KG1 (cell line): ENCODE data around the gene JAZF1.

Experiments
- DNase-seq: peaks from one replicate; lab custom pipeline; 2025; lab: John Stamatoyannopoulos, UW

JAZF1 gene

DNA sequence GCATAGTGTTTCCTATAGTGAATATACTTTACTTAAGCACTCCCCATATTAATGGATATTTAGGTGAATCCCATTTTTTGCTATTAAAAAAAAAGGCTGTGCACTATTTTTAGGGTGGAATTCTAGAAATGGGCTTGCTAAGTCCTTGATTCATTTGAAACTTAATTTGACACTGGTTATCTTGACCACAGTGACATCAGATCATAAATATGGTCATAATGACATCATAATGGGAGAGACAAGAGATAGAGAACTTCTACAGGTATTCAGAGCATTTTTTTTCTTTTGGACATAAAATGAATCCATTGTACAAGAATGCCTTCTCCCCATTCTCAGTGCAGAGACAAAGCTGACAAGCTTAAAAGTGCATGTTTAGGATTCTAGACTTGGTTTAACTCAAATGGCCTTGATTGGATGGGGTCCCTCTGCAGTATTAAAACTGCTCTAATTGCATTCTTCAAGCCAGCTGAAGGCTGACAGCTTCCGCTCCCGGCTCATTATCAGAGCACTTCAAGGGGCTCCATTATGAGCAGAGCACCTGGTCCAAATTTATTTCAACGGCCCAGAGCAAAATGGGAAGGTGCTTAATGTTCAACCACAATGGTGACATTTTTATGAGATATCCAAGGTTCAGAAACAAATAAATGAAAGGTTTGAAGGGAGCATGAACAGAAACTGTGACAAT, 104.8 kb downstream of the JAZF1 start:
- DNase-seq = no peak

DNA sequence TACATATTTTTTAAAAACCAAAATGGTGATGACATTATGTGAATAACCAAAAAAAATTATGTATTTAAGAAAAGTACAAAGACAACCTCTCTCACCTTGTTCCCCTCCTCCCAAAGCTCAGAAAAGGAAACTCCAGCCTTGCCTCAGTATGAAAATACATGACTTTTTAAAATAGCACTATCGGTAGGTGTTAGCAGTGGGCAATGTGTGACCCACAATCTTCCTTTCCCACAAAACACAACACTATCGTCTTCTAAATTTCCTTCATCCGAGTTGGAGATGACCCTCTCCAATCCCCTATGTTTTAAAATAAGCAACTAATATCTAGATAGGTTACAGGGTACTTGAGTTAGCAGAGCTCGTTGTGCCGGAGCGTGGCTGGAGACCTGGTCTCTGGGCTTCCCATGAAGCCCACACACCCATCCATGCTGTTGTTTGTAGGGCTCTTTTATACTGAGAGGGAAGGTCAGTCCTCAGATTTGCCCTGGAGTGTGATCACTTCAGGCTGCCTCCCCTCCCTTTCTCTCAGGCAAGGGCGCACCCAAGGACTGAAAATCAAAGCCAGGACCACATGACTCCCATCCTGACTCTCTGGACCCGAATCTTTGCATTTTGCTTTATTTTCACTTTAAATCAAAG, 107.6 kb downstream of the JAZF1 start:
- no peak for DNase-seq

DNA sequence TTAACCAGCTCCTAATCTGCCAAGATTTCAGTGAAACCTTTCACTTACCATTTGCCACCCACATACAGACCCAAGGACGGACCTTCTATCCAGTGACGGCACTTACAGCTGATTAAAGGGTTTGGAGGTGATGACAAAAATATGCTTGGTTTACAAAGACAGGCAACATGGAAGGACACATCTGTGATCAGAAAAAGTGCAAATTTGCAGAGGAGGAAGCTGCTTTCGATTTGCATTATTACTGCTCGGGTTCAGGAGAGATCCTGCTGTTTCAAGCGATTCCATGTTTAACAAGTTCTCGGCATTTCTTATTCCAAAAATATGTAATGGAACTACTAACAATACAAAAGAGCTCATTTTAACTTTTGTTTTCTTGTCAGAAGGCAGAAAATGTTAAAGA, 109.0 kb downstream of the JAZF1 start:
- no peak for DNase-seq

DNA sequence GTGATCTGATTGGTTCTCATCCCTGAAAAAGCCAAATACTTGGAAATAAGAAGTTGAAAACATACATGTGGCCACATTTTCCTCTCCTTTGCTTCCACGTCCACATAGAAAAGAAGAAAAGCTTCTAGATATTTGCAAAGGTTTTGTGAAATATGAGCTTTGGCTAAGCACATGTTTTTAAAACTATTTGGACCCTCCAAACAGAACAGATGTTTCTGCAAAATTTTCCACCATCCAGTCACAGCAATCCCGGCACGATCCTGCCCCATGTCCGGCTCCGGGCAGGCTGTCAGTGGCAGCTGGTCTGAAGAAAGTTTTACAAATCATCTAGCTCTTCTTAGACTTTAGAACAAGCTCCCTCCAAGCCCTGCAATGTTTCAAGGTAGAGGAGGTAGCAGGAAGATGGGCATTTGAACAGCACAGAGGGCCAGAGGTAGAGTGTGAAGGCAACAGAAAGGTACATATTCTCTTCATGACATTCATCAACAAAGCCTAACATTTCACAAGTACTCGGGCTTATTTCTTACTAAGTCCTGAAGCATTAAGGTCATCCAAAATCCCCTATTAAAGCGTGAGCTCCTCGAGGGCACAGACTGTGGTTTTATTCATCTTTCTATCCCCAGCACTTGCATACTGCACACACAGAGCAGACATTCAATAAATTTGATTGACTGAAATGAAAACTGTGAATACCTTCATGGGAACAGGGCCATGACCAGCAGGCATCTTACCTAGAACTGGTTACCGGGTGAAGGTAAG, 110.1 kb downstream of the JAZF1 start:
- no peak for DNase-seq

DNA sequence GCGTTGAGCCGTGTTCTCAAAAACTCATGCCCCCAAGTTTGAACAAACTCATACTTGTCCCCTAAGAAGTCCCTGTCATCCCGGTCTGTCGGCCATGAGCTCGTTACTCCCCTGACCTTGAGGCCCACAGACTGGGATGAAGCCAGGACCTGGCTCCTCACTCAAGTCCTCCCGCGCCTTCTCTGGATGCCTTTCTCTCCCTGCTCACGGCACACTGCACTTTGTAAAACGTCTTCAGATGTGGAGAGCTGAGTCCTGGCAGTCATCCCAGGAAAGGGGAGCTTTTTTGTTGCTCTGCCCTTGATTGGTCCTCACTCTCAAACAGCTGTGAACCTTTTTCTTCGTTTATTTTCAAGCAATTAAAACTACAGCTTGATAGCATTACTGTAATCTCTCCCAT, 110.8 kb downstream of the JAZF1 start:
- DNase-seq = no peak

DNA sequence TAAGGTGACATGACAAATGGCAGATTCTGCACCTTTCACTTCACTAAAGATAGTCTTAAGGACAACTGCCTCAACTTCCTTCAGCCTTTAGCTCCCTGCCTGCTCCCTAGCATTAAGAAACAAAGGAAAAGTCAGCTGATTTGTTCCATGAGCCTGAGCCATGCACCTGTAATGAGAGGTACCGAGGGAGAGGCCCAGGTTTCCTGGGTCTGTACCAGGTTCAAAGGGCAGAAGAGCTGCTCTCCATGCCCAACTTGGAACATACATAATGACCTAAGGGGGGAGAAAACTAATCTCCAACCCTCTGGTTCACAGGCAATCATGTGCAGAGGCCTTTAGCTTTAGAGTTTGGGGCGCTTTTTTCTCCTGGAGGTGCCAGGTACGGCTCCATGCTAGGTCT, 111.2 kb downstream of the JAZF1 start:
- no peak for DNase-seq

DNA sequence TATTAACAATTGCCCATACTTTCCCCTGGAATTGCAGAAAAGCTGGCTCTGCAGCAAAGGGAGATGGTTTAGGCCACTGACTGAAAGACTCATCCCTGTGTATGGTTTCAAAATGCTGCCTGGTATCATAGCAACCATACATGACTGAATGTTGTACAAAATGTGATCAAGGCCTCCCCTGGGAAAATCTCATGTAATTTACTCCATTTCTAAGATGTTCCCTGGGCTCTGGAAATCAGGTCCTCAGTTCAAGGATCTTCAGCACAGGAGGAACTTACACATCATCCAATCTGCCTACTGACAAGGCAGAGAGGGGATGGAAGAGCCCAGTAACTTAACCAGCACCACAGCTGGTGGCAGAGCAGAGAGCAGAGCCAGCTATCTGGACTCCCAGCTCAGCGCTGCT, 111.8 kb downstream of the JAZF1 start:
- no peak for DNase-seq

DNA sequence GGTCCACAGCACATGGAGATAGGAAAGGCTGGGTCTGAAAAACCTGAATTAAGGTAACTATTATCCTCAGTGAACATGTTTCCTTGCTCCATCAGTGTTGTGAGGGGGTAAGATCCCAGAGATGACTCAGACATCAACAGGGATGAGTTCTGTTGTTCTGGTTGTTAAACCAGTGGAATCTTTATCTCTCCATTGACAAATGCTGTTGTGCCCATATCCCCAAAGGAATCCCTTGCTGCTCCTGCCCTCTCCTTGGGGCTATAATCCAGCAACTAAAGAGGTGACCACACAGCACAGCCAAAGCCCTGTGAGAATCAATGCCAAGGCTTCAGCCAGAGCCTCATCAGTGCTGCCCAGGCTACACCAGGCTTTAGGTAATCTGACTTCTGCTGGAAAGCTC, 113.4 kb downstream of the JAZF1 start:
- no peak for DNase-seq

DNA sequence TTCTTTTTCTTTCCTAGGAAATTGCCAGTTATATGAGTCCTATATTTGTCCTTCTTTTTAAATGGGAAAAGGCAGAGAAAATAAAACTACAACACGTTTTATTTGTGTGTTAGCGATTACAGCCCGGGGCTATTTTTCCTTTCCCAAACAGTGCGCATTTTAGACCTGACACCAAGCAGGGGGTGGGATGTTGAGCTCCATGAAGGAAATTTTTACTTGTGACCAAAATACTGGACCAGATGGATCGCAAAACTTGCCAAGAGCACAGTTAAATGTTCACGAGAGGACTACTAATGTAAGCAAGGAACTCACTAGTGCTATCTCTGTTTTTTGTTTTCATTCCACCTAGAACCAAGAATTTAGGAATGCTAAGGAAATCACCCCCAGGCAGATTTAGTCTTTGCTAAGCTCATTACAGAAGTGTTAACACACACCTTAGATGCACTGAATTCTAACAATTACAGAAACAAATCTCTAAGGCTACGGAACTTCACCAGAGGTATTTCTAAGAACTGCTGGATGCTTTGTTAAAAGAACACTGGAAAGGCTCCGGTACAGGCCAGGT, 114.8 kb downstream of the JAZF1 start:
- no peak for DNase-seq

DNA sequence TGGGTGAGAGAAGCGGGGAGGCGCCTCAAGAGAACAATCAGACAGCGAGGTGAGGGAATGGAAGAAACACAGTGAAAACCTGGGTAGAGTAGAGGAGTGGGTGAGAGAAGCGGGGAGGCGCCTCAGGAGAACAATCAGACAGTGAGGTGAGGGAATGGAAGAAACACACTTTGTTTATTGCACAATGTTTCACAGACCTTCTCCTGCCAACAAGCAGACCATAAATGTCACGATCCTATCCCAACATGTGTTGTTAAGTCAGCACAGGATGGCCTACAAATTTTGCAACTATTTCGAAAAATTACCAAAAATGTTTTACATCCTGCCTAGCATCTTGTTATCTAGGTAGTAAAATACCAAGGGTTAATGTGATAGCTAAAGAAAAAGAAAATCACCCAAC, 115.3 kb downstream of the JAZF1 start:
- DNase-seq = no peak

DNA sequence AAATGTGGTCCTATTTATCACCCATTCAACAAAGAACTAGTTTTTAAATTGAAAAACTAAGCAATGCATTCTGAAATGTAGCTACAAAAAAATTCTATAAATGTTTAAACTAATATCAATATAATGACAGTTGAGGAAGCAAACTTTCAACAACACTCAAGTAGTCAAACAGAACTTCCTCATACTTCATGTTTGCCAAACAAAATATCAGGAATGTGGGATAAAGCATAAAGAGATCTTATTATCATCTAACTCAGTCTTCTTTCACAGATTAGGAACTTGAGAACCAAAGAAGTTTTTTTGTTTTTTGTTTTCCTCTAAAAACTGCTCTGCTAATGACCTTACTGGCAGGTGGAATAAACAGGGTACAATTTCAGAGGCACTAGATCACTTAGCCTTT, 116.2 kb downstream of the JAZF1 start:
- DNase-seq = no peak

DNA sequence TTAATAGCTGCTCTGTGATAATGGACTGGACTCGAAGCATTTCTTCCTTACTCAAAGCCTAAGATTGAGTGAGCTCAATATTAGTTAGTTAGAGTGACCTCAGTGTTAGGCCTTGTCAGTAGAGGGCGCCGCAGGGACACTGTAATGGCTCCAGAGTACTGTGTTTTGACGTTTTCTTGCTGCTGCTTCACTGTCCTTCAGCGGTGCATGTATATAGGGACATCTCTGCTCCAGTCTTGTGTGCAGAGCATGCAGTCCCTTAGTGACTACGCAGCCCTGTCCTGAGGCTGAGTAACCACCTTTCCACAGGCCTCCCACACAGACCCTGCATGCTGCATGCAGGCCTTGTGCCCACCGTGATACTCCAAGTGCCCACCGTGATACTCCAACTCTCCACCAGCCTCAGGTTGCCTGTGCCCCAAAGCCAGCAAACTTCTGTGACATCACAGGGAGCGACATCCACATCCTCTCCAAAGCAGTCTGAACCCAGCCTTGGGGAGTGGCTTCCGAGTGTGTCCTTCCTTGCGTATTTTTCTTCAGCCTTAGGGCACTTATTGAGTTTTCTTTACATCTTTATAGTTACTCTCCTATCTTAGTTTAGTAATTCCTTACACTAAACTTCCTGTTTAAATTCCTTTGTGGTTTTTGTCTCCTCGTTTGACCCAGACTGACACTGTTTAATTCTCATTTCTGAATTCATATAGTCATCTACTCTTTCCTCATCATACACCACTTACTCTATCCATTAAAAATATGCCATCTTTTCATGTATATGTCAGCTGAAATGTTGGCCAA, 118.2 kb downstream of the JAZF1 start:
- no peak for DNase-seq

DNA sequence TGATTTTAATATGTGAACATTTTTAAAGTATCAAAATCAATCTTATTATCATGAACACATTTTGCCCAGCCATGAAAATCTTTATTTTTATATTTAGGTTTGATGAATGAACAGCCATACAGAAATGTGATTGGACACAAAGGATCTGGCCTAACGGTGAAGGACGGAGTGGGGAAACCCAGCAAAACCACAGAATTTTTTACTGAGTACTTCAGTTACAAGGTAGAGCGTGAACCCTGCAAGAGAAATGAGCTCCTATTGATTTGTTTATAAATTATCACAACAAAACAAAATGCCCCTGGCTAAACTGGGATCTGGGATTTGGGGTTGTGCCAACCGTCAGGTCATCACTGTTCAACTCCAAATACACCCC, 118.8 kb downstream of the JAZF1 start:
- no peak for DNase-seq

DNA sequence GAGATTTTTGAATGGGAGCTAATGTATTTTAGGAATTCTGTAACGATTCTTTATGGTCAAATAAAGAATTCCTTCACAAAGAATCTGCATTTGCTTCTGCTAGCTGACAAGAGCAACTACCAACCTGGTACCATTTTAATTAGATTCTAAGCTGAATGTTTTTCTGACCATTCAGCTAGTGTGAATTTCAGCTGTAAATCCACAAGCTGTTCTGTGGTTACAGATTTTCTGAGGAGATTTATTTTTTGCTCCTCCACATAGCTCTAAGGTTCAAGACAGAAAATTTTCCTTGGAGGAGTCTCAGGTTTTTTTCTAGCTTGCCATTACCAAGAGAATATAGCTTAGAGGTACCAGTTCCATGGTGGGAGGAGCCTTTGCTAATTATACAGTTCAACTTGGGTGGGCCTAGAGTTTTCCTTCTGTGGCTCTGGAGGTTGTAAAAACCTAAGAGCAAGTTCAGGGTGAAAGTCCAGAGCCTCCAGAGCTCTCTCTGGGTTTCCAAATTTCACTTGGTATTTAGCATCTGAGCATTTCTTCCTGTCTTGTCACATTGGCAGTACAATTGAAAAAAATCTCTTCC, 120.1 kb downstream of the JAZF1 start:
- no peak for DNase-seq

DNA sequence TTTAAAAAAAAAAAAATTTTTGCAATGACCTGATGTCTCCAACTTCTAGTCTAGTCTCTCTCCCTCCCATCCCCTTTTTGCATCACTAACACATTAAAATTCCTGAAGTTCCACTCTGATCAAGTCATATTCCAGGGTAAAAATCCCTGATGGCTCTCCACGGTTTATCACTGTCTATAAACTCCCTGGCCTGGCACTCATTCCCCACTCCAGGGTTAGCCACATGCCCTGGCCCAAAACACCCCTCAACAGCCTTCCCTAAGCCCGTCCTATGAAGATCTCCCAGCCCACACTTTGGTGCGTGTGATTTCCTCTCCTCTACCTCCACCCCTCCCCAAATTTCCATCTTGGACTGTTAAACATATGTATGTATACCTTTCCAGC, 125.4 kb downstream of the JAZF1 start:
- no peak for DNase-seq

DNA sequence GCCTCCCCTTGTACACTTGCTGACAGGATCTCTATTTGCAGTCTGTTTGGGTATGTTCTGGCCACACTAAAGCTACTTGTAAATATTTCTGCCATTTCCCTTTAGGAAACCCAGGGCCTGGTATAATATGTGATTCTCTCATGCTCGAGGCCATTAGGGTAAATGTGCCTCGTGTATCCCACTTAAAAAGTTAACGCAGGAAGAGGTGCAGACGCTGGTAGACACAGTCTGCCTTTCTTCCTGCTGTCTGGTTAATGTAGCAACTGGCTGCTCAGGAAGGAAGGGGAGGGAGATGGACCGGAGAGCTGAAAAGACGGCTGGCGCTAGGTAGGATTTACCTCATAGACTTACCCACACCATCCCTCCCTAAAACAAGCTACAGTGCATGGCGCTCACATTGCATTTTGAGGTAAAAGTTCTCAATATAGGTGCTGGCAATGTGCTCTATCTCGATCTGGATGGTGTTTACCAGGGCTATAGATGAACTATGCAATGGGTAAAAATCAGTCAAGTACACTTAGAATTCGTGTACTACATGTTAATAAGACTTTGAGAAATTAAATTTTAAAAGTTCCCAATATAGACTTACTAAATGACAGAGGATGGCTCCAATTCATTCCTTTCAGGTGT, 125.9 kb downstream of the JAZF1 start:
- no peak for DNase-seq

DNA sequence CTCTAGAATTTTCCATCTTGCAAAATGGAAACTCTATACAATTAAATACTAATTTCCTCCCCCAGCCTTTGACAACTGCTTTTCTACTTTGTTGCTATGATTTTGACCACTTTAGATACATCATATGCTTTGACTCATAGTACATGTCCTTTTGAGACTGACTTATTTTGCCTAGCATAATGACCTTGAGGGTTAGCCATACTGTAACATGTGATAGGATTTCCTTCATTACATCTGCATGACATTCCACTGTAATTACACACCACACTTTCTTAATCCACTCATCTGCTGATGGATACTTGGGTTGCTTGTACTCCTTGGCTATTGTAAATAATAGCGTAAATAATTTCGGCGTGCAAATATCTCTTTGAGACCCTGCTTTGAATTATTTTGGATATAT, 127.7 kb downstream of the JAZF1 start:
- no peak for DNase-seq

DNA sequence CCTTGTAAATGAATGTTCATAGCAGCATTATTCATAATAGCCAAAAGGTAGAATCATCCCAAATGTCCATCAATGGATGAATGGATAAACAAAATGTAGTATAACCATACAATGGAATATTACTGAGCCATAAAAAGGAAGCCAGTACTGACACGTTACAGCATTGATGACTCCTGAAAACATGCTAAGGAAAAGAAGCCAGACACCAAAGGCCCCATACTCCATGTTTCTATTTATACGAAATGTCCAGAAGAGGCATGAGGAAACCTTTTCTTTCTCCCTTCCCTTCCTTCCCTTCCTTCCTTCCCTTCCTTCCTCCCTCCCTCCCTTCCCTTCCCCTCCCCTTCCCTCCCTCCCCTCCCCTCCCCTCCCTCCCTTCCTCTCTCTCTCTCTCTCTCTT, 131.9 kb downstream of the JAZF1 start:
- no peak for DNase-seq

DNA sequence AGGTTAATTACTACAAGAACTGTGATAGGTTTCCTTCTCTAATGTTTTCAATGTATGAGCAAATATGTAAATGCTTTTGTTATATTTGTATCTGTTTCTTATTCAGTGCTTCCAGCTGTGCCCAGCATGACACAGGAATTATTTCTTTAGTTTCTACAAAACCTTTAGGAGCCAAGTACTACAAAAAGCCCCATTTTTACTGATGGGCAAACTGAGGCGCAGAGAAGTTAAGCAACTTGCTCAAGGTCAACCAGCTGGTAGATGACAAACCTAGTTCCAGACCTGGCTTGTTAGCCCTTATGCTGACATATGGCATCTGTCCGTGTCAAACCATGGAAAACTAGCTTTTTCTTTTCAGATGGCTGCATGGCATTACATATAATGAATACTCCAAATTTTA, 134.6 kb downstream of the JAZF1 start:
- no peak for DNase-seq

DNA sequence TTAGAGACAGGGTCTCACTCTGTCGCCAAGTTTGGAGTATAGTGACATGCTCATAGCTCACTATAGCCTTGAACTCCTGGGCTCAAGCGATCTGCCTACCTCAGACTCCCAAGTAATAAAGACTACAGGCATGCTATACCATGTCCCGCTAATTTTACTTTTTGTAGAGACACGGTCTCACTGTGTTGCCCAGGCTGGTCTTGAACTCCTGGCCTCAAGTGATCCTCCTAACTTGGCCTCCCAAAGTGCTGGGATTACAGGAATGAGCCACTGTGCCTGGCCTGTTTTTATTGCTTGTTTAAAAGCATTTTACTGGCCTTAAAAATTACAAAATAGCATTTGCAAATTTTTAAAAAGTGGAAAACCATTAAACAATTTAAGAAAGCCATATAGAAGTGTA, 135.0 kb downstream of the JAZF1 start:
- DNase-seq = no peak

DNA sequence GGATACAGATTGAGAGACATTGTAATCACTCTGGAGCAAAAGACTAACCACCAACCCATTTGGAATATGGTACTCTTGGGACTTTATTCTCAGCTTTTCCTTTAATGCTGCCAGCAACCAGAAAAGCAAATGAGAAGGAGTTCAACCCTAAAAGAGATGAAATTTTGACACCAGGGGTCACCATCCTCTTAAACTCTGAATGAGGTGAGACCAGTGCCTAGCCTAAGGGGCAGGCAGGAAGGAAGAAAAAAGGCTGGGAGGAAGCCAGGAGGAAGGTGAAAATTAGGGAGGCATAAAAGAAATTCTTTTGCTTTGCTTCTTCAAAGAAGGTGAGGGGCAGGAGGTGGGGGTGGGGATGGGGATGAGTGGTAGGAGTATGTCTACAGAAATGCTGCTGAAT, 135.8 kb downstream of the JAZF1 start:
- no peak for DNase-seq

DNA sequence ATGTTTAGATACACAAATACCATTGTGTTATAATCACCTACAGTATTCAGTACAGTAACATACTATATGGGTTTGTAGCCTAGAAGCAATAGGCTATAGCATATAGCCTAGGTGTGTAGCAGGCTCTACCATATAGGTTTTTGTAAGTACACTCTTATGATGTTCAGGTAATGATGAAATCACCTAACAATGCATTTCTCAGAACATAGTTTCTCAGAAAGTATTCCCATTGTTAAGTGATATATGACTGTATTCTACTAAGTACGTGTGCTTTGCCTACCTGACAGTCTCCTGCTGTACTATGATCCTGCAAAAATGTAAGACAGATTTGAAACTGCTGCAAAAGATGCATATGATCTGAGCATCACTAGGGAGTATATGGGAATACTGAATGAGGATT, 137.9 kb downstream of the JAZF1 start:
- no peak for DNase-seq
